A549 (cell line): ENCODE data around the gene WNT1.

Source experiments
- CTCF ChIP-seq: fragments of >200 bp; sonication (Bioruptor Twin); formaldehyde crosslinking; IDR thresholded peaks from 3 replicates; pipeline ENCODE4 v1.5.1; 2016
- KDM1A ChIP-seq: fragments of 200-600 bp; sonication (generic); IDR thresholded peaks from 2 replicates; pipeline ENCODE4 v1.6.1; 2016; ENCODE audit warnings: low read depth, mild to moderate bottlenecking

GRCh38 chr12:48990552-48990951, 12.4 kb downstream of the WNT1 start:
- TF ChIP-seq CTCF = no peak
- no peak for TF ChIP-seq KDM1A
